ENCODE measurements around the gene IPO5.

The IPO5 gene

DNA sequence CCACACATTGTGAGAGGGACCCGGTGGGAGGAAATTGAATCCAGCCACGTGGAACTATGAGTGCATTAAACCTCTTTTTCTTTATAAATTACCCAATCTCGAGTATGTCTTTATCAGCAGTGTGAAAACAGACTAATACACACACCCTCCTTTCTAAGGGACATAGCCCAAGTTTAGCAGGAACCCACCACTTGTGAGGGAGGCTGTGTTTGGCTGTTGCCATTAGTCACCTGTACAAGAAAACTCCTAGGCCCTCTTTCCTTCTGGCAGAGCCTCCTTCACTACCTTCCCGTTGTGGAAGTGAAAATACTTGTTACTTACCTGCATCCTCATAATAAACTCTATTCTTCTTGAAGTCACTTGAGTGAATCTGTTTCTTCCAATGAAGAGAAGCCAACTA is 113.2 kb downstream of the IPO5 start:
- DNase-seq: no peak

GRCh38 chr13:98068521-98068920 is 115.0 kb downstream of the IPO5 start:
- DNase-seq: no peak

GRCh38 chr13:98069985-98070384 is 116.5 kb downstream of the IPO5 start:
- no peak for DNase-seq

- DNase-seq: no peak
These were observed 117.8 kb downstream of the IPO5 start for GRCh38 chr13:98071316-98071715.

GRCh38 chr13:98072476-98072875 is 119.0 kb downstream of the IPO5 start:
- DNase-seq: no peak

Data from CD4-positive, alpha-beta T cell treated with Interleukin-21 for 1 hour (primary cell).